ENCODE results near the gene UCN.

UCN gene

GRCh38 chr2:27262379-27263286 lies 45.6 kb downstream of the UCN start, which contains the start of gene SLC30A3:
TSS of gene SLC30A3 (minus strand) at chr2:27263047. CDS start at chr2:27262906, 141 bp downstream.
- peak in 9 of 56 donors; percentile 4 to 37 (median 18) for DNase-seq

GRCh38 chr2:27261926-27262298 lies 46.3 kb downstream of the UCN start:
- peak in 1 of 56 donors; percentile 15 for DNase-seq

GRCh38 chr2:27261241-27261925 lies 46.9 kb downstream of the UCN start:
- DNase-seq, result no peak

GRCh38 chr2:27258051-27258450 lies 50.2 kb downstream of the UCN start:
- DNase-seq, result no peak
